Activated CD8-positive, alpha-beta memory T cell treated with anti-CD3 and anti-CD28 coated beads, Interleukin-2, amount 50 U/mL, for 1 hour (primary cell): Measurements from ENCODE around the gene KCNS1.

Source experiments
- DNase-seq: peaks from one replicate; pipeline ENCODE4 v3.0.0-alpha.2; 2020; ENCODE audit errors: extremely low read depth

Gene KCNS1

DNA sequence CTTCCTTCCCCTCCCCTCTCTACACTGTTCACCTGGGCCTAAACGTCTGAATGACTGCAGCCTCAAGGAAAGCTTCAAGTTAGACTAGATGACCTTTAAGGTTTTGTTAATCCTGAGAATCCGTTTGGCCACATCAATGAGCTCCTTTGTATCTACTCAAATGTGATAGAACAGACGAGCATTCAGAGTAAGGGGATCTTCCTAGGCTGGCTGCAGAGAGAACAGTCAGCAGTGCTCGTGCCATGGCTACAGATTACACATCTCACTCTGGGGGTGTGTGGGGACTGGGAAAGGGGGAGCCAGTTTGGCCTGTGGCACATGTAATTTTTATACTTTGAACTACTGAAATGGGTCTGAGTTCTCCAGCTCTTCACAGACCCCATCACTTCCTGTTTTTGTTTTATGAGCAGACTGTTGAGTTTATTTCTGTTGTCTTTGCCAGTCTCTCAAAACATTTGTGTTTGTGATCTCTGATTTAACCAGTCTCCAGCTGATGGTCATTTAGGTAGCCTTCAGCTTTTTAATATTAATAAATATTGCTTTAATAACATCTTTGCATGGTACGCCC lies 50.9 kb downstream of the KCNS1 start:
- no peak for DNase-seq

DNA sequence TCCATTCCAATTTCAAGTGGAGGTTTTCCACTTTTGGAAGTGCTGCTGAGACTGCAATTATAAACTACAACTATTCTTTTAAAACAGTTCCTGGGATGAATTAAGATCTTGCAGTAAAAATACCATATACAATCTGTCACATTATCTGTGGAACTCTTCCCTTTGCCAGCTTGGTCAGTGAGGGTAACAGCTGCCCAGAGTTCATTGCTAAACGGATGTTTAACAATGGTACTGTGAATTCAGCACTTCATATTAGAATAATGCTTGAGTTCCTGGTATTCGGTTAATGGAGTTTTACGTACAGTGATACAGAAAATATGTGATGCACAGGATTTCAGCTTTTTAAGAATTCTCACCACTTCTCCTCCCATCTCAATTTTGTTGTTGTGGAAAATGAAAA lies 51.5 kb downstream of the KCNS1 start:
- DNase-seq = no peak

DNA sequence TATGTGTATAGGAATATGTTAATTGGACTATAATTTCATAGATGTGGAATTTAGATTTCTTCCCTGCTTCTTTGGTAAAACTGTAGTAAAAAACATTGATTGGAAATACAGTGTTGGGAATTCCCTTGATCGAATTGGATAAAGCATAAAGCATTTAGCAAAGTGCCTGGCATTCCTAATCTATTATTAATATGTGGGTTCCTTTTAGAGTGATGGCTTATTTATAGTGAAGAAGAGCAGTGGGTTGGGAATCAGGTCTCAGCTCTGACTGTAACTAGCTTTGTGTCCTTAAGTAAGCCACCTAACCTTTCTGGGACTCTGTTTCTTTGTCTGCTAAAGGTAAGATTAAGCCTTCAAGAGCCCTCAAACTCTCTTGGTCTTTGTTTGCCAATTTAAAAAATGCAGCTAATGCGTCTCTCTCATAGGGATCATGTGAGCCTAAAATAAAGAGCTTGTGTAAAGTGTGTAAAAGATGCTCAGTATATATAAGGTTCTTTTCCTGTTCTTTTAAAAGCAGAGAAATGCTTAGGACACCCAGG lies 53.3 kb downstream of the KCNS1 start:
- DNase-seq = no peak

DNA sequence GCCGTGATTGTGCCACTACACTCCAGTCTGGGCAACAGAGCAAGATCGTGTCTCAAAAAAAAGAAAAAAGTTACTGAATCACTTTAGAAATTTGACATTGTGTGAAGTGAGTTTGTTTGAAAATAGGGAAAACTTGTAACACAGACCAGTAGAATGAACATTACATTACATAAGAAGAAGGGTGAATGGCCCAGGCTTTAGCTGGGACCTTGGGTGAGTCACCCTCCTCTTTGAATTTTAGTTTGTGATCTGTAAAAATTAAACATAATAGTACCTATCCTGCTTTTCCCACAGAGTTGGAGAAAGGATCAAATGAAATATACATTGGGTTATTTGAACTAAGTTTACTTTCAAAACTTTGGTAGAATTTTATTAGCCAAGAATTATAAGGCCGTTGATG lies 56.3 kb downstream of the KCNS1 start:
- no peak for DNase-seq

DNA sequence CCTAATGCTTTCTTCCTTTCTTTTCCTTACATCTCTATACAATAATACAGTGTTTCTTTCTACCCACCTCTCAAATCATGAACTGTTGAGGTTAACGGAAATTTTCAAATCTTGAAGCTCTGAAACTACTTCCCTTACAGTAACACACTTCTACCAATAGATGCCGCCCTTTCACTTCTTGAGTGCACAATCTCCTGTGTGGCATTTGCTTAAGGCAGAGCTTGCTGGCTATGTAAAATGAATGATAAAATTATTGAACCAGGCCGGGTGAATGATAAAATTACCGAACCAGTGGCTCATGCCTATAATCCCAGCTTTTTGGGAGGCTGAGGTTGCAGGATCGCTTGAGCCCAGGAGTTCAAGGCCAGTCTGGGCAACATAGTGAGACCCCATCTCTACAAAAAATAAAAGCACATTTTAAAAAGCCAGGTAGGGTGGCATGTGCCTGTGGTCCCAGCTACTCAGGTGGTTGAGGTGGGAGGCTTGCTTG lies 56.8 kb downstream of the KCNS1 start:
- peak; percentile 16 for DNase-seq

DNA sequence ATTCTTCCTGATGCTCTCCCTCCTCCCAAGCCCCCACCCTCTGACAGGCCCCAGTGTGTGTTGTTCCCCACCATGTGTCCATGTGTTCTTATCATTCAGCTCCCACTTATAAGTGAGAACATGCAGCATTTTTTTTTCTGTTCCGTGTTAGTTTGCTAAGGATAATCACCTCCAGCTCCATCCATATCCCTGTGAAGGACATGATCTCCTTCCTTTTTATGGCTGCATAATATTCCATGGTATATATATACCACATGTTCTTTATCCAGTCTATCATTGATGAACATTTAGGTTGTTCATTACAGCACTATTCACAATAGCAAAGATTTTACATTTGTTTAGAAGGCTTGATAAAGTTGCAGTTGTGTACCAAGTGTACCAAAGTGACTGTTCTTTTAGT lies 57.9 kb downstream of the KCNS1 start:
- no peak for DNase-seq
